Neural cell (in vitro differentiated cells): Measurements from ENCODE around the gene ADCY5. TPM values are rescaled to one million over a fixed set of nuclear protein-coding genes. Genes with fewer than 3 reads are reported as not detected.

Experiments
- H2AFZ ChIP-seq: fragments of 200-600, 300-800 bp; sonication (generic), shearing (Covaris generic); 2 replicates; pipeline ENCODE4 v1.6.0; 2014; ENCODE audit warnings: low read depth, mild to moderate bottlenecking, antibody characterized with exemption, low read length, moderate library complexity
- H3F3A ChIP-seq: fragments of 200-600 bp; shearing (Covaris generic); 2 replicates; pipeline ENCODE4 v1.6.1; 2016; ENCODE audit warnings: mild to moderate bottlenecking, moderate library complexity, mixed read lengths, antibody characterized with exemption, low read length; ENCODE audit not compliant: insufficient read depth, poor library complexity, severe bottlenecking
- H3K27ac ChIP-seq: fragments of 200-600, 300-800 bp; sonication (generic), shearing (Covaris generic); 2 replicates; pipeline ENCODE4 v1.5.1; 2014; ENCODE audit warnings: mild to moderate bottlenecking, low read length, moderate library complexity
- H3K27me3 ChIP-seq: fragments of 300-800, 200-600 bp; sonication (generic), shearing (Covaris generic); 2 replicates; pipeline ENCODE4 v1.6.0; 2014; ENCODE audit warnings: mild to moderate bottlenecking, low read depth, low read length, moderate library complexity; ENCODE audit not compliant: insufficient read depth
- H3K36me3 ChIP-seq: fragments of 300-800, 200-600 bp; sonication (generic), shearing (Covaris generic); 2 replicates; pipeline ENCODE4 v1.5.1; 2014; ENCODE audit warnings: mild to moderate bottlenecking, antibody characterized with exemption, low read length, moderate library complexity; ENCODE audit not compliant: insufficient read depth
- H3K4me2 ChIP-seq: fragments of 300-800, 200-600 bp; sonication (generic), shearing (Covaris generic); 2 replicates; pipeline ENCODE4 v1.6.0; 2014; ENCODE audit warnings: mild to moderate bottlenecking, low read length
- H3K4me3 ChIP-seq: fragments of 300-800, 200-600 bp; sonication (generic), shearing (Covaris generic); 2 replicates; pipeline ENCODE4 v1.5.1; 2014; ENCODE audit warnings: mild to moderate bottlenecking, low read length, moderate library complexity
- H3K79me2 ChIP-seq: fragments of 200-600 bp; shearing (Covaris generic); replicated peaks from 2 replicates; pipeline ENCODE4 v1.6.0; 2014; ENCODE audit warnings: mild to moderate bottlenecking, low read length, moderate library complexity; ENCODE audit not compliant: insufficient read depth
- H3K9ac ChIP-seq: fragments of 300-800, 200-600 bp; sonication (generic), shearing (Covaris generic); 2 replicates; pipeline ENCODE4 v1.6.1; 2016; ENCODE audit warnings: mild to moderate bottlenecking, low read length, mixed read lengths
- H3K9me2 ChIP-seq: fragments of 200-600 bp; shearing (Covaris generic); 2 replicates; pipeline ENCODE4 v1.6.1; 2016; ENCODE audit warnings: mild to moderate bottlenecking, low read length, mixed read lengths; ENCODE audit not compliant: insufficient read depth
- H3K9me3 ChIP-seq: fragments of 200-600, 300-800 bp; sonication (generic), shearing (Covaris generic); 2 replicates; pipeline ENCODE4 v1.6.1; 2016; ENCODE audit warnings: mild to moderate bottlenecking, mixed run types, low read length, moderate library complexity, mixed read lengths
- H4K20me1 ChIP-seq: fragments of 200-600 bp; shearing (Covaris generic); 2 replicates; pipeline ENCODE4 v1.6.1; 2016; ENCODE audit warnings: mild to moderate bottlenecking, mixed run types; ENCODE audit not compliant: insufficient read depth
- EP300 ChIP-seq: fragments of 450-650 bp; conservative IDR thresholded peaks from 2 replicates; pipeline ENCODE4 v1.6.1; 2014; ENCODE audit warnings: antibody characterized with exemption, mild to moderate bottlenecking, moderate library complexity; ENCODE audit not compliant: poor library complexity, severe bottlenecking
- EZH2 ChIP-seq: fragments of 200-600, 300-800 bp; shearing (Covaris generic), sonication (generic); IDR thresholded peaks from 2 replicates; pipeline ENCODE4 v1.6.1; 2014; ENCODE audit warnings: antibody characterized with exemption, low read length, borderline replicate concordance, mild to moderate bottlenecking; ENCODE audit not compliant: insufficient read depth, poor library complexity, severe bottlenecking
- MXI1 ChIP-seq: fragments of 450-650 bp; conservative IDR thresholded peaks from 2 replicates; pipeline ENCODE4 v1.6.1; 2014; ENCODE audit warnings: antibody characterized with exemption, mild to moderate bottlenecking; ENCODE audit not compliant: poor library complexity, severe bottlenecking
- POLR2AphosphoS5 ChIP-seq: IDR thresholded peaks from 2 replicates; pipeline ENCODE4 v1.6.1; 2012
- RAD21 ChIP-seq: fragments of 450-650 bp; conservative IDR thresholded peaks from 2 replicates; pipeline ENCODE4 v1.6.1; 2014; ENCODE audit warnings: antibody characterized with exemption, mild to moderate bottlenecking, moderate library complexity
- REST ChIP-seq: IDR thresholded peaks from 2 replicates; pipeline ENCODE4 v1.6.1; 2012; ENCODE audit warnings: borderline replicate concordance
- SMC3 ChIP-seq: fragments of 450-650 bp; conservative IDR thresholded peaks from 2 replicates; pipeline ENCODE4 v1.6.1; 2014; ENCODE audit warnings: antibody characterized with exemption, mild to moderate bottlenecking, moderate library complexity; ENCODE audit not compliant: poor library complexity
- TAF1 ChIP-seq: IDR thresholded peaks from 2 replicates; pipeline ENCODE4 v1.6.1; 2012; ENCODE audit warnings: low read depth
- polyA plus RNA-seq: library from polyadenylated mRNA; depleted of rRNA; stranded (reverse); fragments of >200 nt; gene quantifications from 2 replicates; pipeline ENCODE4 v1.2.3, GENCODE V29; 2014
- TF ChIP-seq, protein P1 (sequence below): fragments of 450-650 bp; IDR thresholded peaks from 2 replicates; pipeline ENCODE4 v1.5.1; 2014; ENCODE audit warnings: antibody characterized with exemption, mild to moderate bottlenecking, moderate library complexity; ENCODE audit not compliant: poor library complexity, severe bottlenecking

ADCY5 gene
- polyA plus RNA-seq, 1 donor from 2014 or later: 7.7 TPM

- TF ChIP-seq EZH2 (no peak), RAD21 (no peak), TAF1 (no peak)
Observed at GRCh38 chr3:123386477-123387040, 62.3 kb downstream of the ADCY5 start (continued).

DNA sequence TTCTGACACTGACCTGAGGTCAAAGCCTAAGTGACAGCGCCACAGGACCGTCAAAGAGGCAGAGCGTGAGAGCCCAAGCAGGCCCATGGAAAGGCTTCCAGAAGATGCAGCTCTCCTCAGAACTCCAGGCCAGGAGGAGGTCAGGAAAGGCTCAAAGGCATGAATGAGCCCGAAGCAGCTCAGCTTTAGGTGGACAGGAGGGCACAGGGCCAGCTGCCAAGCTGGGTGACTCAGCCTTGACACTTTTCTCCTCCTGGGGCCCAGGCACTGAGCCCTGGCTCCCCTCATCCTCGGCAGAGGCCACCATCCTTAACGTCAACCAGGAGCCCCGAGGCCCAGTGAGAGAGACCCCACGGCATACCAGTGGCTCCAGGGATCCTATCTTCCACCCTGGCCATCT, 62.9 kb downstream of the ADCY5 start:
- H3K4me2 ChIP-seq: no peak overlapping the region
- no peaks in the 10 kb centered on the region for H3F3A ChIP-seq
- H3K4me3 ChIP-seq: no peak overlapping the region
- H2AFZ ChIP-seq: no peak overlapping the region
- no peaks in the 10 kb centered on the region for H3K9me3 ChIP-seq
- no peaks in the 10 kb centered on the region for H3K27me3 ChIP-seq
- H4K20me1 ChIP-seq: no peaks in the 10 kb centered on the region
- H3K36me3 ChIP-seq: no peaks in the 10 kb centered on the region
- H3K9me2 ChIP-seq: no peaks in the 10 kb centered on the region
- no peaks in the 10 kb centered on the region for H3K79me2 ChIP-seq
- no peak overlapping the region for H3K9ac ChIP-seq
- no peak overlapping the region for H3K27ac ChIP-seq
- TF ChIP-seq EP300 (no peak), RAD21 (no peak), POLR2AphosphoS5 (no peak), REST (no peak), MXI1 (no peak), TAF1 (no peak), SMC3 (no peak), EZH2 (no peak)
- TF ChIP-seq, protein P1, sequence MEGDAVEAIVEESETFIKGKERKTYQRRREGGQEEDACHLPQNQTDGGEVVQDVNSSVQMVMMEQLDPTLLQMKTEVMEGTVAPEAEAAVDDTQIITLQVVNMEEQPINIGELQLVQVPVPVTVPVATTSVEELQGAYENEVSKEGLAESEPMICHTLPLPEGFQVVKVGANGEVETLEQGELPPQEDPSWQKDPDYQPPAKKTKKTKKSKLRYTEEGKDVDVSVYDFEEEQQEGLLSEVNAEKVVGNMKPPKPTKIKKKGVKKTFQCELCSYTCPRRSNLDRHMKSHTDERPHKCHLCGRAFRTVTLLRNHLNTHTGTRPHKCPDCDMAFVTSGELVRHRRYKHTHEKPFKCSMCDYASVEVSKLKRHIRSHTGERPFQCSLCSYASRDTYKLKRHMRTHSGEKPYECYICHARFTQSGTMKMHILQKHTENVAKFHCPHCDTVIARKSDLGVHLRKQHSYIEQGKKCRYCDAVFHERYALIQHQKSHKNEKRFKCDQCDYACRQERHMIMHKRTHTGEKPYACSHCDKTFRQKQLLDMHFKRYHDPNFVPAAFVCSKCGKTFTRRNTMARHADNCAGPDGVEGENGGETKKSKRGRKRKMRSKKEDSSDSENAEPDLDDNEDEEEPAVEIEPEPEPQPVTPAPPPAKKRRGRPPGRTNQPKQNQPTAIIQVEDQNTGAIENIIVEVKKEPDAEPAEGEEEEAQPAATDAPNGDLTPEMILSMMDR: no peak

DNA sequence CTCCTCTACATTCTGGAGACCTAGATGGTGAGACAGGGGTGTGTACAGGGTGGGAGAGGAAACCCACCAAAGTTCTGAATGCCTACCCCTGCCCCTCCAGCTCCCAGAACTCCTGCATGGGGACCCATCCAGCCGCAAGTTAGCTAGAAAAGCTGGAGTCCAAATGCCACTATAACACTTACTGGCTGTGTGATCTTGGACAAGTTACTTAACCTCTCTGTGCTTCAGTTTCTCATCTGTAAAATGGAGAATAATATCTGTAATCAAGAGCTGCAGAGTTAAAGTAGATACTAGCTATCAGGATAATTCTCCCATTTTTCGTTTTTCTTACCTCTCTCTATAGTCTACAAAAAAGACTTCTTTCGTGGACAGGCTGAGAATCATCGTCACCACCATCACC, 63.4 kb downstream of the ADCY5 start:
- H3K4me3 ChIP-seq: no peak overlapping the region
- no peaks in the 10 kb centered on the region for H3K9me2 ChIP-seq
- no peaks in the 10 kb centered on the region for H3F3A ChIP-seq
- no peaks in the 10 kb centered on the region for H3K27me3 ChIP-seq
- H3K27ac ChIP-seq: no peak overlapping the region
- no peaks in the 10 kb centered on the region for H3K79me2 ChIP-seq
- no peak overlapping the region for H3K9ac ChIP-seq
- H3K36me3 ChIP-seq: no peaks in the 10 kb centered on the region
- TF ChIP-seq MXI1 (no peak), EP300 (no peak), REST (no peak), RAD21 (no peak), TAF1 (no peak)
- H4K20me1 ChIP-seq: no peaks in the 10 kb centered on the region
- no peaks in the 10 kb centered on the region for H3K9me3 ChIP-seq
- no peak overlapping the region for H2AFZ ChIP-seq
- H3K4me2 ChIP-seq: no peak overlapping the region
